ENCODE data around the gene TEAD1. TPM values are rescaled to one million over a fixed set of nuclear protein-coding genes. Genes with fewer than 3 reads are reported as not detected.

TEAD1 gene
- total and polyA plus RNA-seq, 9 of the 15 experiments (the other 6 are each of a cell fraction or from before 2014, with no cell fraction given) = 1.7 to 17.7 (median 10.8) TPM

- Histone ChIP-seq H3K27ac (ENCODE audit: extremely low read depth, low read depth, low read length) (no peak overlapping the region), H3K9ac (ENCODE audit: insufficient read depth in 1 of 2, low read depth in 2 of 2, low read length in 2 of 2) (peak overlapping the region in 1 of 2 experiments; percentile 91; a peak in 2 of 4 replicates), H2AFZ (ENCODE audit: low read depth, low read length) (0 out of 2 replicates have a peak overlapping the region, but pooled peaks have one; percentile 18), H3K36me3 (ENCODE audit: control insufficient read depth, insufficient read depth, low read length) (0 out of 3 replicates have a peak, but pooled peaks cover 6% of the 10 kb centered on the region), H3K4me2 (ENCODE audit: insufficient read depth, low read length) (peak overlapping the region; percentile 59), H3K79me2 (ENCODE audit: control insufficient read depth, insufficient read depth, low read length) (peaks cover 13% of the 10 kb centered on the region; the same call in 1 of the 3 replicates), H3K4me3 (peak overlapping the region; percentile 74), H3K27me3 (ENCODE audit: control insufficient read depth in 2 of 2, insufficient read depth in 2 of 2, low read length in 2 of 2) (no peaks in the 10 kb centered on the region), H3K9me1 (ENCODE audit: control insufficient read depth, insufficient read depth, low read length) (no peaks in the 10 kb centered on the region), H4K20me1 (replicated peaks; ENCODE audit: control insufficient read depth, insufficient read depth, low read length) (0 out of 2 replicates have a peak, but pooled peaks cover 7% of the 10 kb centered on the region), H3K9me3 (replicated peaks; ENCODE audit: control insufficient read depth, insufficient read depth, low read depth, low read length) (no peaks in the 10 kb centered on the region), H3K4me1 (replicated peaks in 1 of 2; ENCODE audit: control insufficient read depth in 2 of 2, insufficient read depth in 2 of 2, low read length in 2 of 2) (peaks cover 7 to 12% of the 10 kb centered on the region in 2 experiments)
- 2% methylated on average over 46 of the region's 81 CpGs for WGBS (ENCODE audit: insufficient coverage, low coverage, missing lambda C conversion rate)
- no peak for FAIRE-seq
- POLR2A ChIA-PET = no interaction called here
- peak; percentile 33 to 57 (median 48) for DNase-seq (ENCODE audit: extremely low read depth in 1 of 4, low spot score in 3 of 4)
- ATAC-seq = peak; percentile 5; the same call in 2 of the 3 replicates
- intact Hi-C loops (cut with micrococcal nuclease) = loop anchor here (5.0 kb wide), 4 partner anchors 67 to 212 kb away; no protein-coding TSS in a partner anchor
- CTCF ChIA-PET (ENCODE audit: low intra/inter-chr PET ratio) = no interaction called here
- no TSS peak for BruUV-seq (replicated peaks)
- in situ Hi-C loops (cut with MboI) = no loop called here
- TF ChIP-seq MAFG (tag; conservative IDR thresholded peaks at IDR 0.05) = peak; percentile 76
- peak; percentile 93 for TF ChIP-seq ZNF316 (IDR thresholded peaks at IDR 0.05)
- TF ChIP-seq E2F6 (IDR thresholded peaks at IDR 0.05; ENCODE audit: borderline replicate concordance in 1 of 2, extremely low read depth in 1 of 2, insufficient read depth in 1 of 2, insufficient read length in 1 of 2, low read depth in 1 of 2, low read length in 1 of 2, poor library complexity in 1 of 2, severe bottlenecking in 1 of 2) = peak in 1 of 2 experiments; percentile 60
- TF ChIP-seq MAFF (IDR thresholded peaks at IDR 0.05; ENCODE audit: low read length) = peak; percentile 69
- TF ChIP-seq ZBTB7A (IDR thresholded peaks at IDR 0.05; ENCODE audit: borderline replicate concordance, control insufficient read depth, low read depth, low read length) = peak; percentile 72; the same call in 1 of the 2 replicates
- no peak for TF ChIP-seq KAT7 (CRISPR knock-in tag; IDR thresholded peaks at IDR 0.05; ENCODE audit: borderline replicate concordance)
- TF ChIP-seq ZNF740 (CRISPR knock-in tag; IDR thresholded peaks at IDR 0.05) = no peak
- TF ChIP-seq ZNF740 (tag; IDR thresholded peaks at IDR 0.05) = 0 out of 4 replicates have a peak, but pooled peaks of 1 of the 2 experiments have one; percentile 4
- TF ChIP-seq RBBP5 (IDR thresholded peaks at IDR 0.05; ENCODE audit: borderline replicate concordance, insufficient read depth, low read length, poor library complexity, severe bottlenecking) = peak; percentile 28
- peak; percentile 90 for TF ChIP-seq C11orf30 (IDR thresholded peaks at IDR 0.05; ENCODE audit: low read depth)
- TF ChIP-seq CXXC5 (CRISPR knock-in tag; IDR thresholded peaks at IDR 0.05) = peak; percentile 53
- TF ChIP-seq UBTF (IDR thresholded peaks at IDR 0.05; ENCODE audit: borderline replicate concordance in 1 of 2, low read depth in 2 of 2, low read length in 2 of 2) = 0 out of 4 replicates have a peak, but pooled peaks of 1 of the 2 experiments have one; percentile 34
- TF ChIP-seq MNT (conservative IDR thresholded peaks at IDR 0.05) = no peak
Measured at GRCh38 chr11:12674936-12675696, 895 bp downstream of the TEAD1 start.
